ENCODE data around the gene DIO3. TPM values are rescaled to one million over a fixed set of nuclear protein-coding genes. Genes with fewer than 3 reads are reported as not detected.

DIO3 gene
- total RNA-seq, 1 experiment from 2014 or later: not detected

- Histone ChIP-seq H3K79me2 (ENCODE audit: insufficient read depth, low read length) (no peaks in the 10 kb centered on the region), H2BK12ac (ENCODE audit: insufficient read length, low read depth, low read length) (no peak overlapping the region), H2BK120ac (ENCODE audit: low read depth, low read length, poor library complexity, severe bottlenecking) (no peak overlapping the region), H3K14ac (ENCODE audit: insufficient read depth, low read length) (no peak overlapping the region), H4K20me1 (ENCODE audit: control insufficient read depth, insufficient read depth, insufficient read length) (no peaks in the 10 kb centered on the region), H3K23ac (ENCODE audit: insufficient read length, low read depth, low read length) (no peak overlapping the region), H3K56ac (ENCODE audit: insufficient read length, low read depth, low read length) (no peak overlapping the region), H4K91ac (ENCODE audit: insufficient read length, low read depth, low read length) (no peak overlapping the region), H3K23me2 (ENCODE audit: insufficient read length, low read depth, low read length, poor library complexity, severe bottlenecking) (no peaks in the 10 kb centered on the region), H2BK20ac (ENCODE audit: low read depth, low read length, poor library complexity, severe bottlenecking) (no peak overlapping the region), H2BK15ac (ENCODE audit: low read depth, low read length) (no peak overlapping the region), H3K79me1 (ENCODE audit: insufficient read depth, low read depth, low read length, poor library complexity, severe bottlenecking) (no peaks in the 10 kb centered on the region), H4K8ac (replicated peaks; ENCODE audit: insufficient read length, low read depth, low read length) (no peak overlapping the region), H3K18ac (ENCODE audit: insufficient read length, low read depth, low read length) (no peak overlapping the region), H3K4ac (ENCODE audit: low read depth, low read length) (no peak overlapping the region), H3K4me1 (ENCODE audit: insufficient read depth, low read length) (no peaks in the 10 kb centered on the region), H3K27me3 (ENCODE audit: insufficient read depth, low read length) (no peaks in the 10 kb centered on the region), H3K27ac (ENCODE audit: insufficient read length, low read depth, low read length) (no peak overlapping the region), H3K9me3 (ENCODE audit: control insufficient read depth, low read depth, low read length) (no peaks in the 10 kb centered on the region), H2AFZ (ENCODE audit: low read length) (no peak overlapping the region), H2BK5ac (ENCODE audit: insufficient read length, low read length) (no peak overlapping the region), H4K5ac (ENCODE audit: insufficient read length, low read depth, low read length) (no peak overlapping the region), H2AK5ac (ENCODE audit: insufficient read length, low read length) (no peak overlapping the region), H3T11ph (ENCODE audit: low read length) (no peak overlapping the region), H3K9ac (ENCODE audit: extremely low read depth, insufficient read length, low read length) (no peak overlapping the region), H3K4me2 (ENCODE audit: insufficient read depth, insufficient read length, low read length) (no peak overlapping the region)
- Mint-ChIP-seq H3K4me3 (no peak overlapping the region), H3K27me3 (ENCODE audit: low read depth) (peaks cover 6% of the 10 kb centered on the region), H3K9me3 (peaks cover 13 to 14% of the 10 kb centered on the region in 2 experiments; a peak in 4 of 5 replicates), H3K36me3 (ENCODE audit: insufficient read depth in 1 of 3, low read depth in 3 of 3) (peaks cover 4 to 13% (median 8%) of the 10 kb centered on the region in 3 experiments; a peak in 6 of 7 replicates), H3K4me1 (peaks cover 0 to 7% of the 10 kb centered on the region in 2 experiments; a peak in 2 of 4 replicates), H3K27ac (no peak overlapping the region; a peak in 1 of 7 replicates)
- TF ChIP-seq CTCF (conservative IDR thresholded peaks at IDR 0.05): no peak
- no peak for DNase-seq
- WGBS (ENCODE audit: extremely low coverage, insufficient read length, low lambda C conversion rate): no CpG with 5 or more reads among the region's 9 CpGs
Measured at GRCh38 chr14:101516401-101516800, 44.9 kb upstream of the DIO3 start.

All from H9 (cell line).